Aorta (tissue), 5 donors: Measurements from ENCODE around the gene FAF1. TPM values are rescaled to one million over a fixed set of nuclear protein-coding genes. Genes with fewer than 3 reads are reported as not detected.

Experiments used
- ATAC-seq: fragments of 200-7000 bp; cut with Tn5 transposase; one replicate; pipeline ENCODE4 v1.9.1; 2022; ENCODE audit warnings: moderate library complexity; ENCODE audit not compliant: low FRiP score
- DNase-seq, 2 donors: peaks; one replicate each; pipeline ENCODE4 v3.0.0-alpha.2; 2020
- H3K27ac ChIP-seq, 2 donors: one replicate each; pipeline ENCODE4 v1.5.1; 2013; ENCODE audit warnings: low read length in 2 of 2, mild to moderate bottlenecking in 2 of 2, moderate library complexity in 2 of 2, control low read depth in 1 of 2, inconsistent platforms in 1 of 2, low read depth in 1 of 2
- H3K27me3 ChIP-seq, 2 donors: one replicate each; pipeline ENCODE4 v1.6.1; 2013; ENCODE audit warnings: control low read depth in 1 of 2, low read length in 1 of 2, mild to moderate bottlenecking in 1 of 2, moderate library complexity in 1 of 2; ENCODE audit not compliant: insufficient read depth in 2 of 2, control insufficient read depth in 1 of 2
- H3K36me3 ChIP-seq, 2 donors: one replicate each; pipeline ENCODE4 v1.6.1; 2013; ENCODE audit warnings: control low read depth in 1 of 2, low read length in 1 of 2, mild to moderate bottlenecking in 1 of 2; ENCODE audit not compliant: insufficient read depth in 2 of 2, control insufficient read depth in 1 of 2
- H3K4me1 ChIP-seq, 2 donors: one replicate each; pipeline ENCODE4 v1.6.1; 2013; ENCODE audit warnings: low read length in 2 of 2, control low read depth in 1 of 2, mild to moderate bottlenecking in 1 of 2, moderate library complexity in 1 of 2; ENCODE audit not compliant: insufficient read depth in 2 of 2, control insufficient read depth in 1 of 2
- H3K4me3 ChIP-seq, 2 donors: one replicate each; pipeline ENCODE4 v1.5.1; 2013; ENCODE audit warnings: low read length in 2 of 2, control low read depth in 1 of 2, mild to moderate bottlenecking in 1 of 2
- H3K9me3 ChIP-seq: one replicate; pipeline ENCODE4 v1.6.1; 2013; ENCODE audit warnings: mild to moderate bottlenecking, low read length; ENCODE audit not compliant: control insufficient read depth
- WGBS, 2 donors: extraction: QIAGEN DNeasy Blood & Tissue Kit; methylation state at CpG; one replicate each; pipeline ENCODE4 v1.1.7; 2013; 5-methylcytosine and 5-hydroxymethylcytosine counted together
- intact Hi-C, 2 donors: fragments of 100-400 bp; cut with DNase I; formaldehyde crosslinking; loops; one replicate each; pipeline versions ENCODE4 v1.14.2 to v1.15.0; 2022
- polyA plus RNA-seq, 2 donors: library from polyadenylated mRNA; stranded (reverse); fragments of 200-250 nt; gene quantifications; one replicate each; pipeline ENCODE4 v1.2.3, GENCODE V29; 2013
- total RNA-seq, 2 donors: library from RNA; stranded (reverse); fragmentation: NEBNext Ultra II Directional; extraction: Animal tissue kit (Norgen Biotek cat#: 25700); gene quantifications; one replicate each; pipeline ENCODE4 v1.2.1, GENCODE V29; 2021
- donor health status: healthy with polysubstance abuse.
- donor health status: Bipolar disorder and iron deficiency.
- donor health status: DM: no; HTN: no; CAD: no.
- donor health status: DM: no; HTN: no; CAD: no.
- donor health status: DM: yes; HTN: yes; CAD: no.

The FAF1 gene
- total and polyA plus RNA-seq, 4 donors: 27.0 to 56.1 (median 43.0) TPM

DNA sequence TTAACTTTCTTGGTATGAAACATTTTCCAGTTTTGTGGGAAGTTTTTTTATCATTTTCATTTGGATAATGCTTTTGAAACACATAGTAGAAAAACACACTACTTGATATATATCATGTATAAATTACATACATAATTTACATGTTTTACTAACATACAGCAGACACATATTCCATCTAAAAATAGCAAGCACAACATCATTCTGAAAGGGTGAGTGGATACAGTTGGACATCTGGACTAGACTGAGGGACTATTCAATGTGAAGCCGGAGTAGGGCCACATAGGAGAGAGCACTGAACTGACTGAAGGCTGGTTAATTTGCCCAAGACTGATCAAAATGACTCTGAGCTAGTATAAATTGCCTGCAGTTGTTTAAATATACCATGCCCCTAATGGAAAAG lies 21.7 kb upstream of the FAF1 start:
- ATAC-seq: no peak
- no peaks in the 10 kb centered on the region for H3K27me3 ChIP-seq
- DNase-seq: no peak
- H3K9me3 ChIP-seq: no peaks in the 10 kb centered on the region
- intact Hi-C loops: no loop called here
- WGBS, 2 donors: 74 to 82% methylated on average over 1 of the region's 1 CpG
- no peak overlapping the region for H3K27ac ChIP-seq
- no peaks in the 10 kb centered on the region for H3K36me3 ChIP-seq
- no peaks in the 10 kb centered on the region for H3K4me1 ChIP-seq
- peak overlapping the region in 1 of 2 donors; percentile 10 for H3K4me3 ChIP-seq

DNA sequence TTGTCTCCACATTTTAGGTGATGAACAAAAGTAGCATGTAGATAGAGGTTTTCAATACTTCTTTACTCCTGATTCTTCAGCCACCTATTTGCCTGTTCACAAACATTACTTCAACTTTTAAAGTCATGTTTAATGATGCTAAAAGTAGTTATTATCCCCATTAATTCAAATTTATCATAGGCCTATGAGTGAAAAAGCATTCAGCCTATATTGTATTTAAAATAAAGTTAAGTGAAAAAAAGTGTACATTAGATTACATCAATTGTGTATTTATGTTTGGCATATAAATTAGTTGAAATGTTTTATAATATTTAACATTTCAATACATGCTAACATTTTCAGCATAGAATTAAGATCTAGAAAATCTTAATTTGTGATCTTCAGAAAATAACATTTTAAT lies 20.4 kb upstream of the FAF1 start:
- intact Hi-C loops: no loop called here
- Histone ChIP-seq H3K27ac (no peak overlapping the region), H3K27me3 (no peaks in the 10 kb centered on the region), H3K9me3 (no peaks in the 10 kb centered on the region), H3K4me3 (no peak overlapping the region), H3K36me3 (no peaks in the 10 kb centered on the region), H3K4me1 (no peaks in the 10 kb centered on the region)
- ATAC-seq (no peak), DNase-seq (no peak)

- no peak overlapping the region for H3K4me3 ChIP-seq
- H3K27me3 ChIP-seq: no peaks in the 10 kb centered on the region
- ATAC-seq (no peak), DNase-seq (no peak)
- no peaks in the 10 kb centered on the region for H3K9me3 ChIP-seq
- H3K4me1 ChIP-seq: no peaks in the 10 kb centered on the region
- no peaks in the 10 kb centered on the region for H3K36me3 ChIP-seq
- WGBS, 2 donors: 81 to 92% methylated on average over 1 of the region's 1 CpG
- intact Hi-C loops: no loop called here
- no peak overlapping the region for H3K27ac ChIP-seq
Measured at GRCh38 chr1:50979937-50980336, 19.9 kb upstream of the FAF1 start.

GRCh38 chr1:50978852-50979781 lies 19.1 kb upstream of the FAF1 start:
- Histone ChIP-seq H3K36me3 (no peaks in the 10 kb centered on the region), H3K4me3 (peak overlapping the region; percentile 92 to 98), H3K9me3 (no peaks in the 10 kb centered on the region), H3K27me3 (no peaks in the 10 kb centered on the region), H3K27ac (peak overlapping the region in 1 of 2 donors; percentile 70), H3K4me1 (no peaks in the 10 kb centered on the region)
- DNase-seq (no peak), ATAC-seq (peak; percentile 28)
- intact Hi-C loops: no loop called here
- WGBS, 2 donors: 24 to 44% methylated on average over 10 of the region's 10 CpGs

GRCh38 chr1:50978144-50978851 lies 18.2 kb upstream of the FAF1 start:
- Histone ChIP-seq H3K9me3 (no peaks in the 10 kb centered on the region), H3K4me3 (peak overlapping the region; percentile 92 to 98), H3K36me3 (no peaks in the 10 kb centered on the region), H3K4me1 (no peaks in the 10 kb centered on the region), H3K27ac (peak overlapping the region; percentile 70 to 87), H3K27me3 (no peaks in the 10 kb centered on the region)
- intact Hi-C loops: no loop called here
- 3 to 5% methylated on average over 35 to 42 of the region's 42 CpGs for WGBS, 2 donors
- DNase-seq (peak; percentile 77 to 86), ATAC-seq (peak; percentile 70)

DNA sequence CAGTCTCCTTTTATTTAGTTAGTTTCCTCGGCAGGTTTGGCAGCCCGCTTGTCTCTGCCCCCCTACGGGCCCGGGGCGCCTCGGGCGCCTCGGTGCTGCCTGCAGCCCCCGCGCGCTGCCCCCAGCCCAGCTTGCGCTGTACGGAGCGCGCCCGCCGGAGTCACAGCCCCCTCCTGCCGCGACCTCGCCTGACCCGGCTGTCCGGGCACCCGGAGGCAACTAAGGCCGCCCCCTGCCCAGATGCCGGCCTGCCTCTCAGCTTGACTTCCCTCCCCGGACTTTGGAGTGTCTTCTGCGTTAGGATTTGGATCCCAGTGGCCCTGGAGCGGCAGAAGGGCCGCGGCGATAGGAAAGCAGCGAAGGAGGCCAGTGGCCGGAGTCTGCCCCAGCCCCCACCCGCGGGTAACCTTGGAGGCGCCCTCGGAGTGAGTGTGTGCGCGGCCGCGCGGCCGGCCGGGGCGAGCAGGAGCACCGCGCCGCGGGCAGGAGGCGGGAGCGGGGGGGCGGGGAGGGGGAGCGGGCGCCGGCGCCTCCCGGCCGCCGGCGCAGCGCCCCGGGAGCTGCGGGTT lies 17.6 kb upstream of the FAF1 start:
- Histone ChIP-seq H3K4me1 (no peaks in the 10 kb centered on the region), H3K36me3 (no peaks in the 10 kb centered on the region), H3K27ac (peak overlapping the region; percentile 87 to 95), H3K27me3 (no peaks in the 10 kb centered on the region), H3K9me3 (no peaks in the 10 kb centered on the region), H3K4me3 (peak overlapping the region; percentile 92 to 98)
- ATAC-seq (peak; percentile 88), DNase-seq (peak; percentile 78 to 85)
- intact Hi-C loops: no loop called here
- 0 to 1% methylated on average over 41 to 63 of the region's 63 CpGs for WGBS, 2 donors

GRCh38 chr1:50976890-50977574 lies 17.0 kb upstream of the FAF1 start:
- Histone ChIP-seq H3K27ac (peak overlapping the region; percentile 87 to 95), H3K36me3 (no peaks in the 10 kb centered on the region), H3K9me3 (no peaks in the 10 kb centered on the region), H3K4me1 (no peaks in the 10 kb centered on the region), H3K4me3 (peak overlapping the region; percentile 92 to 98), H3K27me3 (no peaks in the 10 kb centered on the region)
- peak; percentile 76 for ATAC-seq
- peak in 1 of 2 donors; percentile 52 for DNase-seq
- WGBS, 2 donors: 2 to 3% methylated on average over 26 of the region's 26 CpGs
- intact Hi-C loops: no loop called here

- DNase-seq (no peak), ATAC-seq (no peak)
- Histone ChIP-seq H3K27ac (peak overlapping the region; percentile 38 to 87), H3K4me3 (peak overlapping the region; percentile 92 to 98), H3K36me3 (no peaks in the 10 kb centered on the region), H3K27me3 (no peaks in the 10 kb centered on the region), H3K4me1 (no peaks in the 10 kb centered on the region), H3K9me3 (no peaks in the 10 kb centered on the region)
- intact Hi-C loops: no loop called here
- WGBS, 2 donors: 50 to 60% methylated on average over 19 of the region's 19 CpGs
Measured at GRCh38 chr1:50976111-50976889, 16.2 kb upstream of the FAF1 start.
